GM23338 (cell line): ENCODE data around the gene CCPG1. TPM values are rescaled to one million over a fixed set of nuclear protein-coding genes. Genes with fewer than 3 reads are reported as not detected.

Experiments
- ATAC-seq: fragments of 200-7000 bp; cut with Tn5 transposase; 3 replicates; pipeline ENCODE4 v1.9.1; 2020
- DNase-seq: peaks from one replicate; pipeline ENCODE4 v3.0.0-alpha.2; 2015; ENCODE audit warnings: low spot score
- H2AFZ ChIP-seq: fragments of 200-600 bp; sonication (generic); 2 replicates; pipeline ENCODE4 v1.8.0; 2016; ENCODE audit warnings: antibody characterized with exemption, mild to moderate bottlenecking, moderate library complexity
- H3F3A ChIP-seq: fragments of 200-600 bp; sonication (generic); replicated peaks from 2 replicates; pipeline ENCODE4 v1.8.0; 2017; ENCODE audit warnings: antibody characterized with exemption, mixed run types, low read depth
- H3K27ac ChIP-seq: fragments of 200-600 bp; sonication (generic); 2 replicates; pipeline ENCODE4 v1.6.1; 2016; ENCODE audit warnings: low read depth
- H3K27me3 ChIP-seq: fragments of 200-600 bp; sonication (generic); 2 replicates; pipeline ENCODE4 v1.8.0; 2016; ENCODE audit warnings: mild to moderate bottlenecking, mixed run types, moderate library complexity; ENCODE audit not compliant: insufficient read depth
- H3K36me3 ChIP-seq: fragments of 200-600 bp; sonication (generic); 2 replicates; pipeline ENCODE4 v1.8.0; 2016; ENCODE audit warnings: mild to moderate bottlenecking; ENCODE audit not compliant: insufficient read depth
- H3K4me1 ChIP-seq: fragments of 200-600 bp; sonication (generic); 2 replicates; pipeline ENCODE4 v1.8.0; 2016; ENCODE audit warnings: mild to moderate bottlenecking, moderate library complexity; ENCODE audit not compliant: insufficient read depth
- H3K4me2 ChIP-seq: fragments of 200-600 bp; sonication (generic); 2 replicates; pipeline ENCODE4 v1.7.1; 2017; ENCODE audit warnings: mixed run types
- H3K4me3 ChIP-seq: fragments of 200-600 bp; sonication (generic); 2 replicates; pipeline ENCODE4 v1.6.1; 2016; ENCODE audit warnings: mixed run types
- H3K79me2 ChIP-seq: fragments of 200-600 bp; sonication (generic); replicated peaks from 2 replicates; pipeline ENCODE4 v1.8.0; 2017; ENCODE audit warnings: mild to moderate bottlenecking; ENCODE audit not compliant: insufficient read depth
- H3K9me2 ChIP-seq: fragments of 200-600 bp; sonication (generic); 2 replicates; pipeline ENCODE4 v1.8.0; 2017; ENCODE audit not compliant: insufficient read depth
- H4K20me1 ChIP-seq: fragments of 200-600 bp; sonication (generic); replicated peaks from 2 replicates; pipeline ENCODE4 v1.8.0; 2017; ENCODE audit warnings: mild to moderate bottlenecking; ENCODE audit not compliant: insufficient read depth
- H3K27ac Mint-ChIP-seq: 2 replicates; pipeline ENCODE4 v1.8.0; 2020; ENCODE audit warnings: inconsistent platforms, mild to moderate bottlenecking, moderate library complexity, mixed read lengths
- H3K27me3 Mint-ChIP-seq: 3 replicates; pipeline ENCODE4 v1.8.0; 2022; ENCODE audit warnings: low read depth, mild to moderate bottlenecking, moderate library complexity, mixed read lengths, inconsistent platforms; ENCODE audit not compliant: insufficient read depth, poor library complexity
- H3K36me3 Mint-ChIP-seq: 3 replicates; pipeline ENCODE4 v1.8.0; 2021; ENCODE audit warnings: low read depth, mild to moderate bottlenecking, inconsistent platforms, moderate library complexity, mixed read lengths
- H3K4me1 Mint-ChIP-seq: 3 replicates; pipeline ENCODE4 v1.8.0; 2020; ENCODE audit warnings: mild to moderate bottlenecking, inconsistent platforms, mixed read lengths
- H3K4me3 Mint-ChIP-seq: 3 replicates; pipeline ENCODE4 v1.8.0; 2021; ENCODE audit warnings: moderate library complexity, mild to moderate bottlenecking, inconsistent platforms, mixed read lengths
- H3K9me3 Mint-ChIP-seq: 3 replicates; pipeline ENCODE4 v1.8.0; 2020; ENCODE audit warnings: moderate library complexity, mild to moderate bottlenecking, inconsistent platforms, mixed read lengths
- CREB1 ChIP-seq: fragments of 250-450 bp; sonication (Bioruptor Pico); IDR thresholded peaks from 2 replicates; pipeline ENCODE4 v1.5.0; 2020; ENCODE audit warnings: low read depth, mild to moderate bottlenecking, moderate library complexity
- EZH2 ChIP-seq: fragments of 200-600 bp; sonication (generic); IDR thresholded peaks from one replicate; pipeline ENCODE4 v1.8.0; 2017; ENCODE audit warnings: antibody characterized with exemption, mild to moderate bottlenecking, low read depth; ENCODE audit not compliant: unreplicated experiment
- EZH2phosphoT487 ChIP-seq: fragments of 200-600 bp; sonication (generic); IDR thresholded peaks from one replicate; pipeline ENCODE4 v1.8.1; 2018; ENCODE audit warnings: antibody characterized with exemption; ENCODE audit not compliant: unreplicated experiment
- JUNB ChIP-seq: IDR thresholded peaks from one replicate; pipeline ENCODE4 v1.6.1; 2016; ENCODE audit warnings: antibody characterized with exemption; ENCODE audit not compliant: unreplicated experiment
- NANOG ChIP-seq: IDR thresholded peaks from 2 replicates; pipeline ENCODE4 v1.6.1; 2016; ENCODE audit warnings: antibody characterized with exemption, borderline replicate concordance
- POLR2AphosphoS5 ChIP-seq: IDR thresholded peaks from 2 replicates; pipeline ENCODE4 v1.6.1; 2016; ENCODE audit warnings: antibody characterized with exemption, low read depth
- STAT1 ChIP-seq: IDR thresholded peaks from one replicate; pipeline ENCODE4 v1.6.1; 2016; ENCODE audit warnings: antibody characterized with exemption; ENCODE audit not compliant: unreplicated experiment
- ZNF114 ChIP-seq: fragments of 250-450 bp; sonication (Bioruptor Pico); IDR thresholded peaks from 2 replicates; pipeline ENCODE4 v1.5.0; 2020; ENCODE audit warnings: mild to moderate bottlenecking, moderate library complexity
- ZNF331 ChIP-seq: fragments of 250-450 bp; sonication (Bioruptor Pico); IDR thresholded peaks from 2 replicates; pipeline ENCODE4 v1.5.0; 2020; ENCODE audit warnings: low read depth, mild to moderate bottlenecking, moderate library complexity
- ZNF462 ChIP-seq: fragments of 250-450 bp; sonication (Bioruptor Pico); IDR thresholded peaks from 2 replicates; pipeline ENCODE4 v1.5.0; 2020; ENCODE audit warnings: mild to moderate bottlenecking, moderate library complexity
- polyA plus RNA-seq: library from polyadenylated mRNA; unstranded; fragments of >200 nt; fragmentation: Nextera tagmentation; extraction: Ambion mirVana; gene quantifications from 2 replicates; pipeline ENCODE4 v1.2.1, GENCODE V29; 2016
- total RNA-seq: library from RNA; depleted of rRNA; stranded (reverse); fragments of >200 nt; shearing (Covaris generic); gene quantifications from 2 replicates; pipeline ENCODE4 v1.2.3, GENCODE V29; 2014
- TF ChIP-seq, protein P1 (sequence below): IDR thresholded peaks from one replicate; pipeline ENCODE4 v1.6.1; 2018; ENCODE audit warnings: antibody characterized with exemption; ENCODE audit not compliant: unreplicated experiment
- TF ChIP-seq, protein P2 (sequence below): IDR thresholded peaks from 2 replicates; pipeline ENCODE4 v1.6.1; 2016; ENCODE audit warnings: antibody characterized with exemption
- TF ChIP-seq, protein P3 (sequence below), 2 experiments: fragments of 200-600 bp in 1 of 2; sonication (generic) in 1 of 2; conservative IDR thresholded peaks; 2 replicates each; pipeline versions ENCODE4 v1.5.1 to v1.6.1; 2016 to 2017; ENCODE audit warnings: antibody characterized with exemption in 2 of 2, low read depth in 2 of 2, mild to moderate bottlenecking in 2 of 2, moderate library complexity in 1 of 2

The CCPG1 gene
- total and polyA plus RNA-seq, 2 experiments from 2014 or later, result 7.7 to 11.1 TPM

DNA sequence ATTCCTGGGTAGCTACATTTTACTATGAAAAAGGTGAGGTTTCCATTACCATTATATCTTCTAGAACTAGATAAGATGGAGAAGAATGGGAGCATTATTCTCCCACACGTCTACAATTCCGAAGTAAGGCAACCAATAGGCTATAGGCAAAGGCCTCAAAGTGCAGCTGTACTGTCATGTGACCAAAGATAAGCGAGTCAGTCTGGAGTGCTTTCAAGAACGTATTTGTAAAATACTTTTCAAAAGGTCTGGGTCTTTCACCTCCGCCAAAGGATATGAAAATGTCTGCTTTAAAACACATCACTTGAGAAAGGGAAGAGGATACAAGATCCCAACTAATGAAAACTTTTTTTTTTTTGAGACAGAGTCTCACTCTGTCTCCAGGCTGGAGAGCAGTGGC lies 9.9 kb downstream of the CCPG1 start:
- H3K9me3 Mint-ChIP-seq, result peaks cover 11% of the 10 kb centered on the region; the same call in 2 of the 3 replicates
- peaks cover 8% of the 10 kb centered on the region; the same call in 2 of the 3 replicates for H3K4me1 Mint-ChIP-seq
- H3K27me3 ChIP-seq, result no peaks in the 10 kb centered on the region
- TF ChIP-seq STAT1, result no peak
- TF ChIP-seq ZNF114 (CRISPR knock-in tag), result no peak
- no peak for TF ChIP-seq NANOG
- TF ChIP-seq, protein P1, sequence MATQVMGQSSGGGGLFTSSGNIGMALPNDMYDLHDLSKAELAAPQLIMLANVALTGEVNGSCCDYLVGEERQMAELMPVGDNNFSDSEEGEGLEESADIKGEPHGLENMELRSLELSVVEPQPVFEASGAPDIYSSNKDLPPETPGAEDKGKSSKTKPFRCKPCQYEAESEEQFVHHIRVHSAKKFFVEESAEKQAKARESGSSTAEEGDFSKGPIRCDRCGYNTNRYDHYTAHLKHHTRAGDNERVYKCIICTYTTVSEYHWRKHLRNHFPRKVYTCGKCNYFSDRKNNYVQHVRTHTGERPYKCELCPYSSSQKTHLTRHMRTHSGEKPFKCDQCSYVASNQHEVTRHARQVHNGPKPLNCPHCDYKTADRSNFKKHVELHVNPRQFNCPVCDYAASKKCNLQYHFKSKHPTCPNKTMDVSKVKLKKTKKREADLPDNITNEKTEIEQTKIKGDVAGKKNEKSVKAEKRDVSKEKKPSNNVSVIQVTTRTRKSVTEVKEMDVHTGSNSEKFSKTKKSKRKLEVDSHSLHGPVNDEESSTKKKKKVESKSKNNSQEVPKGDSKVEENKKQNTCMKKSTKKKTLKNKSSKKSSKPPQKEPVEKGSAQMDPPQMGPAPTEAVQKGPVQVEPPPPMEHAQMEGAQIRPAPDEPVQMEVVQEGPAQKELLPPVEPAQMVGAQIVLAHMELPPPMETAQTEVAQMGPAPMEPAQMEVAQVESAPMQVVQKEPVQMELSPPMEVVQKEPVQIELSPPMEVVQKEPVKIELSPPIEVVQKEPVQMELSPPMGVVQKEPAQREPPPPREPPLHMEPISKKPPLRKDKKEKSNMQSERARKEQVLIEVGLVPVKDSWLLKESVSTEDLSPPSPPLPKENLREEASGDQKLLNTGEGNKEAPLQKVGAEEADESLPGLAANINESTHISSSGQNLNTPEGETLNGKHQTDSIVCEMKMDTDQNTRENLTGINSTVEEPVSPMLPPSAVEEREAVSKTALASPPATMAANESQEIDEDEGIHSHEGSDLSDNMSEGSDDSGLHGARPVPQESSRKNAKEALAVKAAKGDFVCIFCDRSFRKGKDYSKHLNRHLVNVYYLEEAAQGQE, result no peak
- no peak for TF ChIP-seq EZH2
- TF ChIP-seq POLR2AphosphoS5, result no peak
- TF ChIP-seq, protein P2, sequence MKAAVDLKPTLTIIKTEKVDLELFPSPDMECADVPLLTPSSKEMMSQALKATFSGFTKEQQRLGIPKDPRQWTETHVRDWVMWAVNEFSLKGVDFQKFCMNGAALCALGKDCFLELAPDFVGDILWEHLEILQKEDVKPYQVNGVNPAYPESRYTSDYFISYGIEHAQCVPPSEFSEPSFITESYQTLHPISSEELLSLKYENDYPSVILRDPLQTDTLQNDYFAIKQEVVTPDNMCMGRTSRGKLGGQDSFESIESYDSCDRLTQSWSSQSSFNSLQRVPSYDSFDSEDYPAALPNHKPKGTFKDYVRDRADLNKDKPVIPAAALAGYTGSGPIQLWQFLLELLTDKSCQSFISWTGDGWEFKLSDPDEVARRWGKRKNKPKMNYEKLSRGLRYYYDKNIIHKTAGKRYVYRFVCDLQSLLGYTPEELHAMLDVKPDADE, result no peak
- no peak for TF ChIP-seq ZNF462 (CRISPR knock-in tag)
- no peak for TF ChIP-seq EZH2phosphoT487
- TF ChIP-seq, protein P3, sequence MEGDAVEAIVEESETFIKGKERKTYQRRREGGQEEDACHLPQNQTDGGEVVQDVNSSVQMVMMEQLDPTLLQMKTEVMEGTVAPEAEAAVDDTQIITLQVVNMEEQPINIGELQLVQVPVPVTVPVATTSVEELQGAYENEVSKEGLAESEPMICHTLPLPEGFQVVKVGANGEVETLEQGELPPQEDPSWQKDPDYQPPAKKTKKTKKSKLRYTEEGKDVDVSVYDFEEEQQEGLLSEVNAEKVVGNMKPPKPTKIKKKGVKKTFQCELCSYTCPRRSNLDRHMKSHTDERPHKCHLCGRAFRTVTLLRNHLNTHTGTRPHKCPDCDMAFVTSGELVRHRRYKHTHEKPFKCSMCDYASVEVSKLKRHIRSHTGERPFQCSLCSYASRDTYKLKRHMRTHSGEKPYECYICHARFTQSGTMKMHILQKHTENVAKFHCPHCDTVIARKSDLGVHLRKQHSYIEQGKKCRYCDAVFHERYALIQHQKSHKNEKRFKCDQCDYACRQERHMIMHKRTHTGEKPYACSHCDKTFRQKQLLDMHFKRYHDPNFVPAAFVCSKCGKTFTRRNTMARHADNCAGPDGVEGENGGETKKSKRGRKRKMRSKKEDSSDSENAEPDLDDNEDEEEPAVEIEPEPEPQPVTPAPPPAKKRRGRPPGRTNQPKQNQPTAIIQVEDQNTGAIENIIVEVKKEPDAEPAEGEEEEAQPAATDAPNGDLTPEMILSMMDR (conservative IDR thresholded peaks at IDR 0.05; ENCODE audit: low read depth in 2 of 2), result no peak
- TF ChIP-seq JUNB, result no peak
- no peak for TF ChIP-seq ZNF331 (CRISPR knock-in tag)
- TF ChIP-seq CREB1 (CRISPR knock-in tag), result no peak
- H3K4me1 ChIP-seq, result no peaks in the 10 kb centered on the region
- H3K36me3 ChIP-seq, result no peaks in the 10 kb centered on the region
- H2AFZ ChIP-seq, result no peak overlapping the region
- H3K4me3 ChIP-seq, result no peak overlapping the region
- H3K27ac Mint-ChIP-seq, result no peak overlapping the region
- no peaks in the 10 kb centered on the region for H3F3A ChIP-seq
- ATAC-seq (no peak), DNase-seq (no peak)
- H3K4me2 ChIP-seq, result no peak overlapping the region
- no peak overlapping the region for H3K4me3 Mint-ChIP-seq
- no peaks in the 10 kb centered on the region for H3K79me2 ChIP-seq
- no peaks in the 10 kb centered on the region for H3K9me2 ChIP-seq
- no peaks in the 10 kb centered on the region; the same call in 2 of the 3 replicates for H3K36me3 Mint-ChIP-seq
- H3K27me3 Mint-ChIP-seq, result no peaks in the 10 kb centered on the region
- H3K27ac ChIP-seq, result no peak overlapping the region
- no peaks in the 10 kb centered on the region for H4K20me1 ChIP-seq
